ENCODE measurements around the gene LRCH2.
A peak's percentile ranks its signal among the peaks of the same experiment; 100 is the strongest.
"Not testable (repeated sequence)": the region's sequence is repeated elsewhere in the genome, so short reads cannot be mapped to it uniquely, and the experiment has no call there.

The LRCH2 gene, protein sequence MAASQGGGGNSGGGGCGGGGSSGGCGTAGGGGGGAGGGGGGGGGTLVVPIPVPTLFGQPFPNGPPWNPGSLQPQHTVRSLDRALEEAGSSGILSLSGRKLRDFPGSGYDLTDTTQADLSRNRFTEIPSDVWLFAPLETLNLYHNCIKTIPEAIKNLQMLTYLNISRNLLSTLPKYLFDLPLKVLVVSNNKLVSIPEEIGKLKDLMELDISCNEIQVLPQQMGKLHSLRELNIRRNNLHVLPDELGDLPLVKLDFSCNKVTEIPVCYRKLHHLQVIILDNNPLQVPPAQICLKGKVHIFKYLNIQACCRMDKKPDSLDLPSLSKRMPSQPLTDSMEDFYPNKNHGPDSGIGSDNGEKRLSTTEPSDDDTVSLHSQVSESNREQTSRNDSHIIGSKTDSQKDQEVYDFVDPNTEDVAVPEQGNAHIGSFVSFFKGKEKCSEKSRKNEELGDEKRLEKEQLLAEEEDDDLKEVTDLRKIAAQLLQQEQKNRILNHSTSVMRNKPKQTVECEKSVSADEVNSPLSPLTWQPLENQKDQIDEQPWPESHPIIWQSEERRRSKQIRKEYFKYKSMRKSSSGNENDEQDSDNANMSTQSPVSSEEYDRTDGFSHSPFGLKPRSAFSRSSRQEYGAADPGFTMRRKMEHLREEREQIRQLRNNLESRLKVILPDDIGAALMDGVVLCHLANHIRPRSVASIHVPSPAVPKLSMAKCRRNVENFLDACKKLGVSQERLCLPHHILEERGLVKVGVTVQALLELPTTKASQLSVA

DNA sequence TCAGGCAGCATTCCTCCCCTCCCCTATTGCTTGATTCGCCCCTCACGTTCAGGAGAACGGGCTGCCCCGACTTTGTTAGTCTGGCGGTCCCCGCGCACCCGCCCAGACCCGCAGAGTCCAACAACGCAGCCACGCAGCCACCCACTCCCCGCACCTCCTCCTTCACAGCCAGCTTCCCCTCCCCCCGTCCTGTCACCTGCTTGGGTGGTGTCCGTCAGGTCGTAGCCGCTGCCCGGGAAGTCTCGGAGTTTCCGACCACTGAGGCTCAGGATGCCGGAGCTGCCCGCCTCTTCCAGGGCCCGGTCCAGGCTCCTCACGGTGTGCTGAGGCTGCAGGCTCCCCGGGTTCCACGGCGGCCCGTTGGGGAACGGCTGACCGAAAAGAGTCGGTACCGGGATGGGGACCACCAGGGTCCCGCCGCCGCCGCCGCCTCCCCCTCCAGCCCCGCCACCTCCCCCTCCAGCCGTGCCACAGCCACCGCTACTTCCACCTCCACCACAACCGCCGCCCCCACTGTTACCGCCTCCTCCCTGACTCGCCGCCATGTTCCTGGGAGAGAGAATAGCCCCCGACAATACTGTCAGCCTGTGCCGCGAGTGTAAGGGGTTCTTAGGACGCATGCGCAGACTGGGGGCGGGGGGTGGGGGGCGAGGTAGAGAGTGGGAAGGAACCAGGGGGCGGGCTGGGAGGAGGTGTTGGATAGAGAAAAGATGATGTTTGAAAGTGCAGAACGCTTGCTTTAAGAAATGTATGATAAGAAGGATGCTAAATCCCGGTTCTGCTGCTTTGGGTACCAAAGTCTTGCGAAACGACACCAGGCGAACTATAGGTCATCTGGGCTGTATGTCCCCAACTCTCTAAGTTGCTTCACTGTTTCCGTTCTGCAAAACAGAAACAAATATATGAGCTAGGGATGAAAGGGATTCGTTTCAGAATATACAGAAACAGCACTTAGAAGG, at the start of gene LRCH2:
Gene LRCH2, minus strand, starts transcription at position 600 of the 959 bp plus-strand sequence. Its CDS starts 55 bp downstream, at position 545.
- DNase-seq = no peak

DNA sequence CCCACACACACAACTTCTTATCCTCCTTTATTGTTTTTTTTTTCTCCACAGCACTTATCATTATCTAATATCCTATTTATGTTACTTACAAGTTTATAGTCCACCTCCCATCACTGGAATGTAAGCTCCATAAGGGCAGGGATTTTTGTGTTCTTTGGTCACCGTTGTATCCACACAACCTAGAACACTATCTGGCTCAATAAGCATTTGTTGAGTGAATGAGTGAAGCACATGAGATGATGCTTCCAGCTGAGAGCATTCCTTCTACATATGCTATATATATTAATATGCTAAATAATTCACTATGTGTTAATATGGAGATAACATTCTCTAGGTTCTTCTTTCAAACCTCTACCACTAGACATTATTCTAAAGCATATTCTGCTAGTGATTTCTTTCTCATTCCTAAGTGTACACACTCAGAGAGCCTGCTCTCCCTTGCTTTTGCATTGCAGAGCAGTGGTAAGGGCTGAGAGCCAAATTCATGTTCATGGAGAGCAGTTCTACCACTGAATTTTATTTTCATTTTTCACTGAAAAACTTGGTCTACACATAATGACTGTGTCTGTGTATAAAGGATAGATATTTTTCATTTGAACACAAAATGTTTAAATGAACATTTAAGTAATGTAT, 35.3 kb upstream of the LRCH2 start:
- no peak for DNase-seq

DNA sequence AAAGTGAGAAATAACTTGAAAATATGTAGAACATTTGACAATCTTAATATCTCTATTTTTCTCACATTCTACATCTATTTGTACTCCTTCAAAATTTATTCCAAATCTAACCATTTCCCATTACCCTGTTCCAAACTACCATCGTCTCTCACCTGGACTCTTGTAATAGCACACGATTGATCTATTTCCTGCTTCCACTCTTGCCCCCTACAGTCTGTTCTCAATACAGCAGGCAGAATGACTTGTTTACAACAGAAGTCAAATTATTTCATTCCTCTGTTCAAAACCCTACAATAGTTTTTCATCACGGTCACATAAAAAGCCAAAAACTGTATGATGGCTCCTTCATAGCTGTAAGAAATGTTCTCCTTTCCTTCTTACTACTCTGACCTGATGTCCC, 34.5 kb upstream of the LRCH2 start:
- no peak for DNase-seq

DNA sequence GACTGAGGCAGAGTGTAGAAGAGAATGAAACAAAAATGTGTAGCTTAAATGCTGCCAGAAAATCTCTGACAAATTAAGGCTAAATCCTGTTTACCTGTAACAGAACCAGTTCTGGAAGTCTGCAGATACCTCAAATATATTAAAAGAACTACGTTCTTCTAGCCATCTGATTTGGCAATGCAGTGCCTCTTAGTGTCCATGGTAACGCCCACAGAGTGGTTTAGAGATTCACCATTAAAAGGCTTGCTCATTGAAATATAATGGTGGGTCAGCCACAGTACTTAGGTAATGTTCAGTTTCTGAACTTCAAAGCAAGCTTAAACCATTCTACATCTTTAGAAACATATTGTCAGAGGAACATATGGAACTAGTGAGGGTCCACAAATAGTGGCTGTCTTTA, 32.4 kb upstream of the LRCH2 start:
- no peak for DNase-seq

DNA sequence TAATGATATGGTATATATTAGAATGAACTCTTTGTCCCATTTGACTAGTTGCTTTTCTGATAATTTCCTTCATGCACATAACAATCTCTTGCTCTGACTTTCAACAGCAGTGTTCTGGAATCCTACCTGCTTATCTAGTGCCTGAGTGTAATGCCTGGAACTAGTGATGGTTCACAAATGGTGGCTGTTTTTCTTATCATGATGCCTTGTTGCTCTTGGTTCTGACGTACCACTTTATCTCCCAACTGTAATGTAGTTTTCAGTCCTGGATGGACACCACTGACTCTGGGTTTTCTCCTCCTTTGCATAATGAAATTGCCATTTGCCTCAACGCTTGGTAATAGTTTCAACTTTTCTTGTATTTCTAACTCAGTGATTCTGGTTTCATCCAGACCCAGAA, 30.1 kb upstream of the LRCH2 start:
- DNase-seq = no peak

DNA sequence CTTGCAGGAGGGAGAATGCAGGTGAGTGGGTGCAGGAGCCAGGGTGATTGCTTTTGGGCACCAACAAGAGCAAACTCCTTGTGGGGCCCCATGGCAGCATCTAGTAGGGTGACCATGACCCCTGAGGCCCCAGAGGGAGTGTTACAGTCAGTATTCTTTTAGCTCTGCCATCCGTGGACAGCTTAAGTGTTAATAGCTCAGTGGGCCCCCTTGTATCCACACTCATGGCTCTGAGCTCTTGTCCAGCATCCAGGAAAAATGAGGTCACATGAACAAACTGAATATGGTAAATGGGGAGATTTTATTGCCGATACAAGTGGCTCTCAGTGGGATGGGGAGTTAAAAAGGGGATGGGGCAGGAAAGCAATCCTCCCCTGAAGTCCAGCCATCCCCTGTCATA, 27.3 kb upstream of the LRCH2 start:
- no peak for DNase-seq

DNA sequence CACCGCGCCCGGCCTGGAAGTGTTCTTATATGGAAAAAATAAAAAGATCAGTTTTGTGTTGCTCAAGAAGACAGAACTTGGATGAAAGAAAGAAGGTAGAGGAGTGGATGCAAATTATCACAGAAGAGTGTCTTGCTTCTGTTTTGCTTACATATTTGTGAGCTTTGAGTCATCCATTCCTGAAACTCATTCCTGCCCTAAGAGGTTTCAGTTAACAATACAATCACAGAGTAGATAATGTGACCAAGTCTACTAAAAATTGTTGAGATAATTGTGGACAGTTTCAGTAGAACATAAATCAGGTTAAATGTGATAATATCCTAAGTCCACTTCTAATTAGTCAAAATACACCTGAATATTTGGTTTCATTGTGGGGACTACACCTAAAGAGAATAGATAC, 26.4 kb upstream of the LRCH2 start:
- no peak for DNase-seq

DNA sequence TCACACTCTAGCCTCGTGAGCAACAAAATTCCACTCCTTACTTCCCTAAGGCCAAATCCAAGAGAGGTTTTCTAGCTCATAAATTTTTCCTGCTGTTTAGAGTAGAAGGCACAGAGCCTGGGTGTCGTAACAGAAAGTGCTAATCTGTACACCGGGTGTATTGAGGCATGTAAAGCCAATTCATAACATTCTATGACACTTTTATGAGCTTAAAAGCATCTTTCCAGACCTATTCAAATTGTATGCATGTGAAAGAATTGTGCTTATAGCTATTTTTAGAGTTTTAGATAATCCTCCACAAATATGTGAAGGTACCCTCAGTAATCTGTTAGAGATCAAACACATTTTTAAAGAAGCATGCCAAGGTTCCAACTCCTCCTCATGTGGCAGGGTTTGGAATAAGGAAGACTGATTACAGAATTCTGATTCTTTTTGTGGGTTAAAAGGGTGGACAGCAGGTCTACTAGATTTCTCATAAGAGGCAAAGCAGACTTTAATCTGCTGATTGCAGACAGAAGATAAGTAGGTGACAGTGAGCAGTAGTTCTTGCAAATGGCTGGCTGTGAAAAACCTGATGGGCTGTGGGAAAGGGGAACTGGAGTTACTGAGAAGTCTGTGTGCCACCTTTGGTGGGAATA, 25.5 kb upstream of the LRCH2 start:
- no peak for DNase-seq

DNA sequence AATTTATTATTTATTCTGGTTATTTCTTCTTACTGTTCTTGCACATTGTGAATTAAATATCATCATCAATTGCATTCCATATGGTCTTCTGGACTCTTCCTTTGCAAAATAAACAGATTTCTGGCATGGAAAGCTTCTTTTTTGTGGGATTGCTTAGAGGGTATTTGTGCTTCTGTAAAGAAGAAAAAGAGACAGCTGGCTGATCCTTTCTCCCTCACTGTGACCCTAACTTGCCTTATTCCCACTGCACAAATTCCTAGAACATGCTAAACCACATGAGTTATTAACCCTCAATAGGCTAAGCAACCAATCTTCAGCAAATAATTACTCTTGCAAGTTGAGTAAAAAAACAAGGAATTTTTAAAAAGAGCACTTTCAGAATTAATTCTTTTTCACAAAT, 23.8 kb upstream of the LRCH2 start:
- DNase-seq = no peak

DNA sequence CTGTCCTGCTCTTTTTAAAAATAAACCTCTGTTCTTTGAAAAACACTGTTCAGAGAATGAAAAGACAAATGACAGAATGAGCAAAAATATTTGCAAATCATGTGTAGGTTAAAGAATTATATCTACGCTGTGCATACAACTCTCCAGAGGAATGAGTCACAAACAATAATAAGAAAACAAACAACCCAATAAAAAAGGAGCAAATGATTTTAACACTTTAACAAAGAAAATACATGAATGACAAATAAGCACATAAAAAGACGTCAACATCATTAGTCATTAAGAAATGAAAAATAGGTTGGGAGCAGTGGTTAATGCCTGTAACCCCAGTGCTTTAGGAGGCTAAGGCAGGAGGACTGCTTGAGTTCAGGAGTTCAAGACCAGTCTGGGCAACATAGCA, 21.1 kb upstream of the LRCH2 start:
- no peak for DNase-seq

DNA sequence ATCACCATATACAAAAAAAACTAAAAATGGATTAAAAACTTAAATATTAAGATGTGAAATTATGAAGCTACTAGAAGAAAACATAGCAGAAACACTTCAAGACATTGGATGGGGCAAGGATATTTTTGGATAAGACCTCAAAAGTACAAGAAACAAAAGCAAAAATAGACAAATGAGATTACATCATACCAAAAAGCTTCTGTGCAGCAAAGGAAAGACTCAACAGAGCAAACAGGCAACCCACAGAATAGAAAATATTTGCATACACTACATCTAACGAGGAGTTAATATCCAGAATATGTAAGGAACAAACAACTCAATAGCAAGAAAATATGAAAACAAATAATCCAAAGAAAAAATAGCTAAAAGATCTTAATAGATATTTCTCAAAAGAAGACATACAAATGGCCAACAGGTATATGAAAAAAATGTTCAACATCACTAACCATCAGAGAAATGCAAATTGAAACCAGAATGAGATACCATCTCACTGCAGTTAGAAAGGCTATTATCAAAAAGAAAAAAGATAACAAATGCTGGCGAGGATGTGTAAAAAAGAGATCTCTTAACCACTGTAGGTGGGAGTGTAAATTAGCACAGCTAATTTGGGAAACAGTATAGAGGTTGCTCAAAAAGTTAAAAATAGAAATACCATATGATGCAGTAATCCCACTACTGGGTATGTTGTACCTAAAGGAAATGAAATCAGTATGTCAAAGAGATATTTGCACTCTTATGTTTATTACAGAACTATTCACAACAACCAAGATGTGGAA, 17.8 kb upstream of the LRCH2 start:
- no peak for DNase-seq

DNA sequence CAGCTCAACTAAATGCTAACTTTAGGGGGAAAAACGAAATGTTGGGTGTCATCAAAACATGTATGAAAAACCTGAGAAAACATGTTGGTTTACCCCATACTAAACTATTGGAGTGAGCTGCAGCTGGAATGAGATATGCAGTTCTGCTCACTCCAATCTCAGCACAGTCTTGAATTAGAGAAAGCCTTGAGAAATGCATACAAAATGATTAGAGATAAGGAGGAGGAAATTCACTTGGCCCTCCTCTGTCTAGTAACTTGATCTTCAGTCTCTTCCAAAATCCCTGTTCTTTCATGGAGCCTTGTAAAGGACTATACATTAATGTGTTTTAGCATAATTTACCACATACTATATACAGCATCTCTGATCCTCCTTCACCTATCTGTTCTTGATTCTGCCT, 3.2 kb upstream of the LRCH2 start:
- DNase-seq = no peak

DNA sequence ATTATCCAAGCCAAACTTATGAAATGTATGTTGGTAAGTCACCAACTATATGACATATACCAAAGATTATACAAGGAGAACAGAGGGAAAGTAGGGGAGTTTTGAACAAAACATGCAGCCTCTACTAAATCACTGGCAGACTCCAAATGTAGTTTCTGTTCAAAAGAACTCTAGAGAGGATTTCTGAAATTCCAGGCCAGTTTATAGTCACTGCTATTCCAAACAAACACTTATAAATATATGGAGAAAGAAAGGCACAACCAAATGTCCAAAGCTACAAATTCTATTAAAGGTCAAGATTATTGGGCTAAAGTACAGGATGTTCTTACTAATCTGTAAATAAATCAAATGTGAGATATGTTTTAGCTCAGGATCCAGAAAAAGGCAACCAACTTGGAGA, 2.7 kb upstream of the LRCH2 start:
- no peak for DNase-seq

DNA sequence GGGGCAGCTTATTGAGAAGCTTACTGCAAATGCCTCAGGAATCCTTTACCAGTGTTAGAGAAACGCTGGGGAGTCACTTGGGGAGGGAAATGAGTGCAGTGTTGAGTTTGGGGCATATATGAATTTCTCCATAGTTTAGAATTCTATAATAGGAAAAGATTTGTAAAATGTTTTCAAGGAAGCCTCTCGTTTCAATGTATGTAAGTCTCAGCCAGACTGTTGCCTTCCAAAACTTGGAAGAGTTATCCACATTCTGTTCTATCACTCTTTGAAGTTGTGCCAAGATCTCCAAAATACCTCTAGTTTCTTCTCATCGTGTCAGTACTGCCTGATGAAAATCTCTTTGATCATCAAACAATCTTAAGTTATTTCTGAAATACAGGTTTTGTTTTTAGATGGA, 565 bp upstream of the LRCH2 start:
- no peak for DNase-seq

DNA sequence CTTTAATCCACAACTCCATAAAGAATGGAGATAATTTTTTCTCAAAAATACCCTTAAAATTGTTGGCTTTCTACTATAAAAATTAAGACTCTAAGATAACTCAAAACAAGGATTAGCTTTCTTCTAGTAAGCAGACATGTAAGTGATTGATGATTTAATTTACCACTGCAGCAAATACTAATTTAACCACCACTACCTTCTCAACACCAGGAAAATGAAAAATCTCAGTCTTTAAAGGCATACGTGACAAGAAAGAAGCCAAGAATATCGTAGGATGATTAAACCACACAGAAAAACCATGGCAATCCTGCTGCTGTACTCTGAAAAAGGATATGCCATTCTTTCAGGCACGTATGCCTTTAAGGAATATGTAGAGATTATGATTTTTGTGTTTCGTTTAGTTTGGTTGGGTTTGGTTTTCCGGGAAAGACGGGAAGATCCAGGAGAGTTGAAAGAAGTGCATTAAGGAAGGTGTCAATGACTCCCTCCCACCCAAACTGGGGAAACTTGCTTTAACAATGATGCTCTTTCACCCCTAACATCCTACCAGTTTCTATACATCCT, 881 bp downstream of the LRCH2 start:
- no peak for DNase-seq

DNA sequence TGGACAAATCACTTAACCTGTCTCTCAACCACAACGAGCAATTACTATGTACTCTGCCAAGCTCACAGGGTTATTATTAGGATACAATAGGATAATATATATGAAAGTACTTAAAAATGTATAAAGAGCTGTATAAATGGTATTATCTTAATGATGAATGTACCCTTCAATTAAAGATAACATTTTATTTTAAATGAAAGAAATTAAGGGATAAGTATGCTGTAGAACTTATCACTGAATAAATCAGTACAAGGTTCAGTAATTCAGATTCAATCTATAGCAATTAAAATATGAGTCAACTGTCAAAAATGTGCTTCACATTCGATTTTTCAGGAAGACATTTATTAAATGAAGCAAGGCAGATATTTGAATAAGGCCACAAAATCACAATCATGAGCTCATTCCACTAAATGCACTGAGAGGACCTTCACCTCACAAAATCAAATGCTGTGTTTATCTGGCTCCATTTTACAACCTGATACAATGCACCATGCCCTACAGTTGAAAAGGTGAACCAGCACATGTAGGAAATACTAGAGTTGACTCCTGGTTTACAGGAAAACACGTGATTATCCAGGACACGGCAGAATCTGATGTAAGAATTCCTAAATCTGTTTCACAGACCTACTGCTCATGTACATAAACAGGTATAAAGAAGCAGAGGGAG, 4.4 kb downstream of the LRCH2 start:
- no peak for DNase-seq

DNA sequence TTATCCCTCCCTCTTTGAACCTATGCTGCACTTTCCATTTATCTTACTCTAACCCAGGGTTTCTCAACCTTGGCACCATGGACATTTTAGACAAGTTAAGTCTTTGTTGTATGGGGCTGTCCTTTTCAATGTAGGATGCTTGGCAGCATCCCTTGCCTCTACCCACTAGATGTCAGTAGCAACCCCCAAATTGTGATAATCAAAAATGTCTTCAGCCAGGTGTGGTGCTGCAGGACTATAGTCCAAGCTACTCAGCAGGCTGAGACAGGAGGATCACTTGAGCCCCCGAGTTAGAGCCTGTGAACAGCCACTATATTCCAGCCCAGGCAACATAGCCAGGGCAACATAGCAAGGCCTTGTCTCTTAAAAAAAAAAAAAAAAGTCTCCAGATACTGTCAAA, 7.0 kb downstream of the LRCH2 start:
- DNase-seq = no peak

DNA sequence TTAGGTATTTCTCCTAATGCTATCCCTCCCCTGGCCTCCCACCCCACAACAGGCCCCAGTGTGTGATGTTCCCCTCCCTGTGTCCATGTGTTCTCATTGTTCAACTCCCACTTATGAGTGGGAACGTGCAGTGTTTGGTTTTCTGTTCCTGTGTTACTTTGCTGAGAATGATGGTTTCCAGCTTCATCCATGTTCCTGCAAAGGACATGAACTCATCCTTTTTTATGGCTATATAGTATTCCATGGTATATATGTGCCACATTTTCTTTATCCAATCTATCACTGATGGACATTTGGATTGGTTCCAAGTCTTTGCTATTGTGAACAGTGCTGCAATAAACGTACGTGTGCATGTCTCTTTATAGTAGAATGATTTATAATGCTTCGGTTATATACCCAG, 16.6 kb downstream of the LRCH2 start:
- not testable (repeated sequence) for DNase-seq

DNA sequence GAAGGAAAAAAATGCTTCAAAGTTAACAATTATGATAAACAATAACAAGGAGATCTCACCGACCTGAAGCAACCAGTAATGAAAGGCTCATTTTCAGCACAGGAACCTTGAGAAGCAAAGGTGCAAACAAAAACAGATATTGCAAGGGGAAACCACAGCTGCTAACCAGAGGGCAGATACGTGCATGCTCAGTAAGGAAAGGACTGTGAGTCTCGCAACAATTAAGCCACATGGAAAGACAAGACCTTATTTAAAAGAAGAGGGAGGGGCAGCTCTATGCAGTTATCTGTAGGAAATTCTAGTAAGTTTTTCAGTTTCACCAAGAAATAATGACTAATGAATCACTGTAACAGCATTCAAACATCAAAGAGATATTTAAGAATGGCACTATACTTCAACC, 19.3 kb downstream of the LRCH2 start:
- DNase-seq = no peak

DNA sequence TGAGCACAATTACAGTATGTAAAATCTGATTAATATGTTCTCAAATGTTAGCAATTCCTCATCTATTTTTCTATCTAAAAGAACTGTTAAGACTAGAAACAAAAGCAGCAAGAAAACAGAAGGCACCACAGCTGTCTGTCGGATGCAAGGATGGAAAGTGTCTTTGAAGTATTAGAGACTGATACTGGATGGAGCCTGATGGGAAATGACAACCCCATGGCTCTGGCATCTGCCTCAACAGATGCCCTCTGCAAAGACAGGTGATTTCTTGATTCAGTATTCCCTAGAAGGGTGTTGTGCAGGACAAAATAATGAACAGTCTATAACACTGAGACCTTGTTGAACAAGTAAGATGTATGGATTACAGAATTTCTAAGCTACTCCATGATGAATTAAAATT, 19.7 kb downstream of the LRCH2 start:
- DNase-seq = peak; percentile 67

DNA sequence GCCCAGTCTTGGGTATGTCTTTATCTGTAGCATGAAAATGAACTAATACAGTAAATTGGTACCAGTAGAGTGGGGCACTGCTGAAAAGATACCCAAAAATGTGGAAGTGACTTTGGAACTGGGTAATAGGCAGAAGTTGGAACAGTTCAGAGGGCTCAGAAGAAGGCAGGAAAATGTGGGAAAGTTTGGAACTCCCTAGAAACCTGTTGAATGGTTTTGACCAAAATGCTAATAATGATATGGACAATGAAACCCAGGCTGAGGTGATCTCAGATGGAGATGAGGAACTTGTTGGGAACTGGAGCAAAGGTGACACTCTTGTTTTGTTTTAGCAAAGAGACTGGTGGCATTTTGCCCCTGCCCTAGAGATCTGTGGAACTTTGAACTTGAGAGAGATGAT, 24.3 kb downstream of the LRCH2 start:
- not testable (repeated sequence) for DNase-seq

Measured in NCI-H524 treated with DMSO at 0.1 percent for 48 hours (cell line).